Endometrium (tissue), 2 donors: Measurements from ENCODE around the gene PIK3CD.
"Not testable (repeated sequence)": the region's sequence is repeated elsewhere in the genome, so short reads cannot be mapped to it uniquely, and the experiment has no call there.

ENCODE experiments used
- FAIRE-seq: peaks from 2 replicates; lab custom pipeline; 2012; peaks lifted over from hg19 to GRCh38; lab: Jason Lieb, UNC
- donor health status: control.
- donor health status: control.

The PIK3CD gene

GRCh38 chr1:9624081-9624480, 27.4 kb upstream of the PIK3CD start:
- FAIRE-seq, result no peak

DNA sequence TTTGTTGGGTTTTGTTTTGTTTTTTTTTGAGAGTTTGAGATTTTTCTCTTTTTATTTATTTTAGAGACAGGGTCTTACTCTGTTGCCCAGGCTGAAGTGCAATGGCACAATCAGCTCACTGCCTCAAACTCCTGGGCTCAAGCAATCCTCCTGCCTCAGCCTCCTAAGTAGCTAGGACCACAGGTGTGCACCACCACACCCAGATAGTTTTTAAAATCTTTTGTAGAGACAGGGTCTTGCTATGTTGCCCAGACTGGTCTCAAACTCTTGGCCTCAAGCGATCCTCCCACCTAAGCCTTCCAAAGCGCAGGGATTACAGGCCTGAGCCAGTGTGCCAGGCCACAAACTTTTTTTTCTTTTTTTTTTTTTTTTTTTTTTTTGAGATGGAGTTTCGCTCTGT, 26.5 kb upstream of the PIK3CD start:
- not testable (repeated sequence) for FAIRE-seq

DNA sequence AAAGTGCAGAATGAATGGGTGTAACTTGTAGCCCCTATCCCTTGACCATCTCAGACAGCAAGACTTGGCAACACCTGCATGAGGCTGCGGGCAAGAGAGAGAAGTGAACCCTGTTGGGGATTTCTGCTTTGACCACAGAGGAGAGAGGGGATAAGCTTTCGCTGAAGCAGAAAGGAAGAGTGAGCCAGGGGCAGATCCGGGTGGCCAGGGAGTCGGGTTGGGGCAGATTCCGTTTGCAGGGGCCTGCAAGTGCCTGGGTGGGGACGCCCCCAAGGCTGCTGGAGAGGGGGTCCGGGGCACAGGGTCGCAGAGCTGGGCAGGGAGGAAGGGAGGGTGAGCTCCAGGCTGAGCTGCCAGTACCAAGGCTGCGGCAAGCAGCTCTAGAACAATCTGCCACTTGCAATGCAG, 25.3 kb upstream of the PIK3CD start:
- no peak for FAIRE-seq

DNA sequence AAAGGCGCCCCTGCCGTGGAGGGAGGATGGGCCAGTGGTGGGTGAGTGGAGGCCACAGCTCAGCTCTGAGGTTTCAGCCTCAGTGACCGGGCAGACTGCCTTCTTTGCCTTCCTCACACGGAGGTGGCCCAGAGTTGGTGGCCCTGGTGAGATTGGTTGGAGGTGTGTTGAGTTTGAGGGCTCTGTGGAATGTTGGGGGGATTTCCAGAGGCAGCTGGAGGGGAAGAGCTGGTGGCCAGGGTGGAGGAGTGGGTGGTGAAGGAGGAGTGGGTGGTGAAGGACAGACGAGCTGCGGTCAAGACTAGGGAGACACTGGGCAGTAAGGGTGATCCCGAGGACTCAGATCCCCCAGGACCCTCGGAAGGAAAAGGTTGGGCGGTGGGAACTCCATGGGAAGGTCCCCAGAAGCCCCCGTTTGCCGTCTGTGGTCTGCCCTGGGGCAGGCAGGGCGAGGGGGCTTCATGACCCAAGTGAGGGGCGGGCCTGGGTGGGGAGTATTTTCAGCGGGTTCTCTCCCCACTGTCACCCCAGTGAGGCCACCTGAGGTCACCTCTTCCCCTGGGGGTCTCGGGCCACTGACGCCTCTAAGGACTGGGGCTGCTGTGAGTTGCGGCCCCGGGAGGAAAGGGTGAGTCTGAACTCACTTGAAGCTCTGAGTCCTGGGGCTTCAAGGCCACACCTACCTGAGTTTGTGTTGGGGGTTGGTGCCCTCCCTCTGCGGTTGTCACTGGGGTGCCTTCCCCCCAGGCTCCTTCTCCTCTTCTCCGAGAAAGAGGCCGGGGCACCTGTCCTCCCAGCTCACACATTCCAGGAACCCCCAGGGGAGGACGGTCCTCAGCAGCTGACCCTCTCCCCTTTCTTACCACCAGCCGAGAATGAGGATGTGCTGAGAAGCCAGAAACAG, 22.7 kb upstream of the PIK3CD start:
- FAIRE-seq, result no peak

- no peak for FAIRE-seq
Measured at GRCh38 chr1:9629445-9630201, 21.9 kb upstream of the PIK3CD start.

DNA sequence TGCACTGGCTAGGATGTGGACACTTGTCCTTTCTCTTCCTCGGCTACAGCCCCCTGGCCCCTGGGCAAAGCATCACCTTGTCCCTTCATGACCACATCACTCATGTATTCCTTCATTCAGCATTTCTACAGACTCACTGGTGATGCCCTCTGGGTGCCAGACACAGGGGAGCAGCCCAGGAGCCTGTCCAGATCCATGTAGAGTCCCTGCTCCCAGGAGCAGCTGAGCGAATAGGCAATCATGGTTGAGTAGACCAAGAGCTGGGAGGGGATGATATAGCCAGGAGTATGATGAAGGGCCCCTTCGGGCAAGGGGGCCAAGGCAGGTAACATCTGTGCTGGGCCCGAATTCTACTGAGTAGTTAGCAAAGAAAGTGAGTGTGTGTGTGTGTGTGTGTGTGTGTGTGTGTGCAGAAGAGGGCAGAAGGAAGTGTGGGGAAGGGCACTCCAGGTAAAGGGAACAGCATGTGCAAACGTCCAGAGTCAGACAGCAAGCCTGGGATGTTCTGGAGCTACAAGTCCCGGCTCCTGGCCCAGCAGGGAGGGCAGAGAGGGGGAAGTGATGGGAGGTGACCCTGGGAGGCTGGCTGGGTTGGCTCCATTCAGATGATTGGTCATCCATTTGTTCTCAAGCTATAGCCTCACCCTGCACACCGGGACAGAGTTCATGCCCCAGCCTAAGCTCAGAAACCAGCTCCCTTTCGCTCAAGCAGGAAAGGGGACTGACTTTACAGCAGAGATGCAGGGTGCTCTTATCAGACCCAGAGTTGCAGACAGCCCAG, 21.0 kb upstream of the PIK3CD start:
- FAIRE-seq, result no peak

DNA sequence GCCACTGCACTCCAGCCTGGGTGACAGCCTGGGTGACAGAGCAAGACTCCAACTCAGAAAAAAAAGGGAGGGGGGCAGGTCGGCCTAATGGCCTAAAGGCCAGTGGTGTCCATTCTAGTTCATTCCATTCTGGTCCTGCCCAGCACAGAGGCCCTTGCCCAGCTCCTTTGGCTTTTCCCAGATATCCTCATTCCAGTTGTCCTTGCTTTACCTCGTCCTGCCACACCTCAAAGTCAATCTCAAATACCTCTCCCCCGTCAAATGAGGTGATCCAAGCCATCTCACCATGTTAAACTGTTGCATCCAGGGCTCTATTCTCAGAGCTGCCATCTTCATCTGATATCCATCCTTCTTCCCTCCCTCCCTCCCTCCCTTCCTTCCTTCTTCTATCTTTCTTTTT, 19.9 kb upstream of the PIK3CD start:
- no peak for FAIRE-seq

DNA sequence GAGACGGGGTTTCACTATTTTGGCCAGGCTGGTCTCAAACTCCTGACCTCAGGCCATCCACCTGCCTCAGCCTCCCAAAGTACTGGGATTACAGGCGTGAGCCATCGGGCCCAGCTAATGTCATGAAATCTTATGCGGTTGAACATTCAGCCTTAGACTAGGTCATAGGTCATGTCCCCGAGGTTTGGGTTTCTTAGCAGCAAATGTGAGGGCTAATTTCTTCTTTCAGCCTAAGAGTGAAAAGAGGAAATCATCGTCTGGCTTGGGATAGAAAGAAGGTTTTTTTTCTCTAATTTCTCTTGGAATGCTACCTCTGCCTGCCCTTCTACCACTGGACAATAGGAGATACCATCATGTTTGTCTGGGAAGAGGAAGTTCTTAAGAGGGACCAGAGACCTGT, 18.0 kb upstream of the PIK3CD start:
- FAIRE-seq, result no peak

DNA sequence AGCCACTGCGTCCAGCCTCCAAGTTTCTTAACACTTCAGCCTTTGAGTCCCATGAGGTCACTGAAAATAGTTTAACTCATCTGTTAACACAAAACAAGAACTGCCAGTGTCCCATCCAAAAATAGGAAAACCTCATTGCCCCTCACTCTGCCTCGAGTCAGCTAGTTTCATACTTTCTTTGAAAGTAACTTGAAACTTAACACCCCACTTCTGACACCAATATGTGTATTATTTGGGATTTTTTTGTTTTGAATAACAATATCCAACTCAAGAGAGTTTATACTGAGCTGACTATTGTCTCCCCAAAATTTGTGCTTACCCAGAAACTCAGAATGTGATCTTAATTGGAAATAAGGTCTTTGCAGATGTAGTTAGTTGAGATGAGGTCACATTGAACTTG, 16.9 kb upstream of the PIK3CD start:
- FAIRE-seq, result no peak

DNA sequence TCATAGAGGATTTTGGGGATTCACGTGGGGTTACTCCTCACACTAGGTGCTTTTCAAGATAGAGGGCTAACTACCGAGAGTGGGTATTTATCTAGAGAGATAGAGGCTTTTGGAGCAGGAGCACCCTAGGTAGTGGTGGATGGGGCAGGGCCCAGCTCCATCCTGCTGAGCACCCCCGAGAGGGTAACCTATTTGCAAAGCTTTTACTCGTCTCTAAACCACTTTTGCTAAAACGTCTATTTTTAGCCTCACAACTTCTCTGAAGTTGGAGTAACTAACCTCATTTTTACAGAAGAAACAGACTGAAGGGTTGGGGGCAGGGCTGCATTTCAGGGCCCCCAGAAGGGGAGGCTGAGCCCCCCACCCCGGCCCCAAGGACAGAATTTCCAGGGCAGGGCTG, 12.3 kb upstream of the PIK3CD start:
- FAIRE-seq, result no peak

- FAIRE-seq, result no peak
Measured at GRCh38 chr1:9643351-9644256, 7.9 kb upstream of the PIK3CD start.

DNA sequence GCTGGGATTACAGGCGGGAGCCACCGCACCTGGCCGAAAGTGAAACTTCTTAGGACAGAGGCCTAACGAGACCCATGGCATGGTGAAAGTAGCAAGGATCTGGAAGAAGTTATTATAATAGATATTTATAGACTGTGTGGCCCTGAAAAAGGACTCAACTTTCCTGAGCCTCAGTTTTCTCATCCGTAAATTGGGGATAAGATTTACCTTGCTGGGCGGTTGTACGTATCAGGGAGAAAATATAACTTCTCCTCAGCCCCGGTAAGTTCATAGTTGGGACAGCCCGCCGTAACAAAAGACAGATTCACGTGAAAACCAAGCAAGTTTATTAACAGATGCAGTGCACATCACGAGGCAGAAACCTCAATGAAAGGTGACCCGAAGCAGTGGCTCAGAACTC, 5.5 kb upstream of the PIK3CD start:
- no peak for FAIRE-seq

DNA sequence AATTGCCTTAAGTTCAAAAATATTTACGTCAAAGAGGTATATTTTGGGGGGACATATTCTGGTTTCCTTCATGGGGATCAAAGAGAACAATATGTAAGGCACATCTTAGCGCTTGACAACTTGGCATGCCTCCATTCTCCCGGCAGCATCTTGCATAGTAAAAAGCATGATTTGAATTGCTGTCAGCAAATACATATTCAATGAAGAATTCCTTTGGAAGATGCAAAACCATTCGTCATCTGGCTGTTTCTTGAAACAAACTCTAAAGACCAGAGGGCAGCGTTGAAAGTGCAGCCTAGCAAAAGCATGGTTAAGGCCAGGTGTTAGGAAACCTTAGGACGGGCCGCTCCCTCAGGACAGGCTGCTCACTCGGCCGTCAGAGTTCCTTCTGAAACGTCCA, 3.4 kb upstream of the PIK3CD start:
- no peak for FAIRE-seq

DNA sequence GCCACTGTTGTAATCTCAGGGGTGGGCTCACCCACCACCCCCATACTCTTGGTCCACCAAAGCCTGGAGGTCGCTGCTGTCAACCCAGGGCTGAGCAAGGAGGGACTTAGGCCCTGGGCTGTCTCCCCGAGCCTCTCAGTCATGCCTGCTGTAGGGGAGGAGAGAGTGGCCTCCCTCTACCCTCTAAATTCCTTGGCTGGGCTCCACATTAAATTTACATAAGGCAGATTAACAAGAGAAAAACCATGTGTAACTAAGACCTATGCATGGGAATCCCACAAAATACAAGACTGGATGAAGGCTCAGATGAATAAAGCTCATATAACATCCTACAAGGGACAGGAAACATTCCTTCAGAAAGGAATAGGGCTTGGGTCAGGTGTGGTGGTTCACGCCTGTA, 1.8 kb upstream of the PIK3CD start:
- no peak for FAIRE-seq

DNA sequence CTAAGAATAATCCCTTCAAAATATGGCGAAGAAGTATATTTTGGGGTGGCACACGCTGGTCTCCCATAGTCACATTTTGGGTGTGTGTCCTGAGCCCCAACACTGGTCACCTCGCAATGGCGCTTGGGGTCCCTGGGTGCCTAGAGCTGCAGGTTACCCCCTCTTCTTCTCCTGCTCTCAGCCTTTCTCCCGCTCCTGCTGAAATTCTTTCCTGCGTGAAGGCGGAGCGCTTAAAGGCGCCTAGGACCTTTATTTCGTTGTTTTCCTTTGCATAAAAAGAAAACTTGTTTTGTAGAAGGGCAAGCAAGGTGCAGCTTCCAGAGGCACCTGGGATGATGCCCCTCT, 339 bp upstream of the PIK3CD start:
- FAIRE-seq, result no peak

DNA sequence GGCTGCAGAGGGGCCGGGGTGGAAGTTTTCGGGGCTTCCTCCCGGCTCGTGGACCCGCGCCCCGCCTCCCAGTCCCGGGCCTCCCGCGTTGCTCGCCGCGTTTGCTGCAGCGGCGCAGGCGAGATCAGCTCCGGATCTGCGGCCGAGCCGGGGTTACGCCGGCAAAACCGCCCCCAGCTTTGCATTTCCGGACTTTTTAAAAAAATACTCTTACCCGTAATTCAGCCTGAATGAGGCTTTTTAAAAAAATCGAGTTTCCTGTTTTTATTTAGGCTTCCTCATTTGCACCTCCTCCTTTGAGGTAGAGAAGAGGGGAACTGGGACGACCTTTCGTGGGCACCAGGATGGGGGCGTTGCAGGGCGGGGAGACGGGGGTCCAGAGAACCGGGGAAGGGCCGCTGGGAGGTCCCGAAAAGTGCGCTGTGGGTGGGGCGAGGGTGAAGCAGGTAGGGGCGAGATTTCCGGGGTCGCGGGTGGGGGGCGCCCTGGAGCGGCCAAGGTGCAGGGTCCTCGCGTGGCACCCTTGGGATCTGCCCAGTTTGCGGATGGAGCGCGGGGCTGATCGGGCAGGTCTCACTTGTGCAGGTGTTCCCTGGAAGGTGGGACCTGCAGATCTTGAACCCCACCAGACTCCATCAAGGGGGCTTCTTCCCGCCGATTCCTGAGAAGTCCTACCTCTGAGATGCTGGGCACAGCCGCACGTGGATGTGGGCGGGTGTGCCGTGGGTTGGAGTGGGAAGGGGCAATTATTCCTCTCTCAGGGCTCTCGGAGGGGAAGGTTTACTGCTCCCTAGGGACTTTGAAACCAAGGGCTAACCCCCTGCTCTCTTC, 1.1 kb downstream of the PIK3CD start:
- no peak for FAIRE-seq

GRCh38 chr1:9653210-9653490, 1.6 kb downstream of the PIK3CD start:
- FAIRE-seq, result no peak

DNA sequence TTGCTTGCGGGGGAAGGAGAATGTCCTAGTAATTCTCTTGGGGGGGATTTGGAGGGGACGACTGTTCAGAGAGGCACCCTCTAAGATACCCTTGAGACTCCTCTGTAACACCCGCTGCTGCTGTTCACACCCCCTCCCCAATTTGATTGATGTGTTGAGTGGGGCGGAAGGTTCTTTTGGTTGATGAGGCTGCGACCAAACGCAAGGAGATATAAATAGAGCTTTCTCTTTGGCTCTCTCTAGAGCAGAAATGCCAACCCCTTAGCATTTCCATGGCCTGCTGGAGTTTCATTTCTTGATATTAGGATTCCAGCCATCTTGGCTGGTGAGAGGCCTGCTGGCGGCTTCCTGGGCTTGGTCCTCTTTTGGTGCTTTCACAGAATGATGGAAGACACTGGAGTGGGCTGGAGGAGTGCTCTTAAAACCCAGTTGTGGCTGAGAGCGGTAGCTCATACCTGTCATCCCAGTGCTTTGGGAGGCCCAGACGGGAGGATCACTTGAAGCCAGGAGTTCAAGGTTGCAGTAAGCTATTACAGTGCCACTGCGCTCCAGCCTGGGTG, 2.0 kb downstream of the PIK3CD start:
- FAIRE-seq, result no peak

GRCh38 chr1:9654051-9654833, 2.7 kb downstream of the PIK3CD start:
- FAIRE-seq, result no peak
